Ovary (tissue), 3 donors: ENCODE results near the gene ETS1.

Experiments
- EP300 ChIP-seq: sonication (generic); formaldehyde crosslinking; IDR thresholded peaks from one replicate; pipeline ENCODE4 v1.6.1; 2017; ENCODE audit warnings: antibody characterized with exemption
- TF ChIP-seq, protein P1 (sequence below), 3 donors: fragments of 450-650 bp in 2 of 3; fragments of 200-600 bp in 1 of 3; IDR thresholded peaks; one replicate each; pipeline versions ENCODE4 v1.5.1 to v1.8.0; 2016 to 2022; ENCODE audit warnings: antibody characterized with exemption in 3 of 3, mild to moderate bottlenecking in 1 of 3
- donor health status: DM: no; HTN: no; CAD: no.

DNA sequence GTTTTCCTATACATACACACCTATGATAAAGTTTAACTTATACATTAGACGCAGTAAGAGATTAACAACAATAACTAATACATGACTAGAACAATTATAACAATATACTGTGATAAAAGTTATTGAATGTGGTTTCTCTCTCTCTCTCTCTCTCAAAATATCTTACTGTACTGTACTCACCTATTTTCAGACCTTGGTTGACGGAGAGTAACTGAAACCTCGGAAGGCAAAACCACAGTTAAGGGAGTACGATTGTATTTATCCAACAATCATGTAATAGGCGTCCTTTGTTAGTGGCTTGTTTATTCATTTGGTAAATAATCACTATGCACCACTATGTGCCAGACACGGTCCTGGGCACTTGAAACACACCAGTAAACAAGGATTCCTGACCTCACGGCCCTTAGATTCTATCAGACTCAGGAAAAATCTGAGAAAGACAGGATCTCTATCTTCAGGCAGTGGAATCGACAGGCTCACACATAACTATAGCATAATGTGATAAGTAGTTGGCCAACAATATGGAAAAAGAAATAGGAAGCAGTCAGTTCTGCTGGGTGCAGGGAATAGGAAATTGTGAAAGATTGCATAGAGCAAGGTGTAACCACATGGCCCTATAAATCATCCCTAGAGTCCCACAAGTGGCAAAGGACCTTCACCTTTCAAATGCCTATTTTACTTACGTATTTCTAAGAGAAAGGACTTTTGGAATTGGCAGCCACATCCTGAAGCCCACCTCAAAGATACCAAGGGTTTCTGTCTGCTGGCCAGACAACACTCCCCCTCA is 12.0 kb downstream of the ETS1 start:
- TF ChIP-seq, protein P1, sequence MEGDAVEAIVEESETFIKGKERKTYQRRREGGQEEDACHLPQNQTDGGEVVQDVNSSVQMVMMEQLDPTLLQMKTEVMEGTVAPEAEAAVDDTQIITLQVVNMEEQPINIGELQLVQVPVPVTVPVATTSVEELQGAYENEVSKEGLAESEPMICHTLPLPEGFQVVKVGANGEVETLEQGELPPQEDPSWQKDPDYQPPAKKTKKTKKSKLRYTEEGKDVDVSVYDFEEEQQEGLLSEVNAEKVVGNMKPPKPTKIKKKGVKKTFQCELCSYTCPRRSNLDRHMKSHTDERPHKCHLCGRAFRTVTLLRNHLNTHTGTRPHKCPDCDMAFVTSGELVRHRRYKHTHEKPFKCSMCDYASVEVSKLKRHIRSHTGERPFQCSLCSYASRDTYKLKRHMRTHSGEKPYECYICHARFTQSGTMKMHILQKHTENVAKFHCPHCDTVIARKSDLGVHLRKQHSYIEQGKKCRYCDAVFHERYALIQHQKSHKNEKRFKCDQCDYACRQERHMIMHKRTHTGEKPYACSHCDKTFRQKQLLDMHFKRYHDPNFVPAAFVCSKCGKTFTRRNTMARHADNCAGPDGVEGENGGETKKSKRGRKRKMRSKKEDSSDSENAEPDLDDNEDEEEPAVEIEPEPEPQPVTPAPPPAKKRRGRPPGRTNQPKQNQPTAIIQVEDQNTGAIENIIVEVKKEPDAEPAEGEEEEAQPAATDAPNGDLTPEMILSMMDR (IDR thresholded peaks at IDR 0.05), result no peak
- no peak for TF ChIP-seq EP300
